ENCODE results near the gene ART1.

The ART1 gene

DNA sequence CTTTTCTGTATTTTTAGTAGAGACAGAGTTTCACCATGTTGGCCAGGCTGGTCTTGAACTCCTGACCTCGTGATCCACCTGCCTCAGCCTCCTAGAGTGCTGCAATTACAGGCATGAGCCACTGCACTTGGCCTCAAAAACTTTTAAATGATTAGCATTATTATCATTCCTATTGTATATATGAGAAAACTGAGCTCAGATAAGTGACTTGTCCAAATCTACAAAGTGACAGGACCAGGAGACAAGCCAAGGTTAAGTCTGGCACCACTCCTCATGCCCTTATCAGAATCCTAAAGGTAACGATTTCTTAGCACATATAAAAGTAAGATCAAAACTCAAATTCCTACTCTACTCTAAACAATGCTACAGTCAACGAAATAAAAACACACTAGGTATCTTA lies 58.5 kb downstream of the ART1 start:
- H3K27me3 ChIP-seq (ENCODE audit: control insufficient read depth, insufficient read depth, low read length): no peaks in the 10 kb centered on the region
- no peak overlapping the region for H3K9ac ChIP-seq (ENCODE audit: low read length)
- H3K9me3 ChIP-seq (ENCODE audit: control insufficient read depth, low read depth, low read length): no peaks in the 10 kb centered on the region
- H3K4me3 ChIP-seq (ENCODE audit: low read length): no peak overlapping the region
- no peaks in the 10 kb centered on the region for H3K4me1 ChIP-seq (ENCODE audit: control insufficient read depth, low read depth, low read length)
- peaks cover 80% of the 10 kb centered on the region for H3K36me3 ChIP-seq (ENCODE audit: control insufficient read depth, low read depth, low read length)
- no peak overlapping the region for H3K27ac ChIP-seq (ENCODE audit: low read length)

DNA sequence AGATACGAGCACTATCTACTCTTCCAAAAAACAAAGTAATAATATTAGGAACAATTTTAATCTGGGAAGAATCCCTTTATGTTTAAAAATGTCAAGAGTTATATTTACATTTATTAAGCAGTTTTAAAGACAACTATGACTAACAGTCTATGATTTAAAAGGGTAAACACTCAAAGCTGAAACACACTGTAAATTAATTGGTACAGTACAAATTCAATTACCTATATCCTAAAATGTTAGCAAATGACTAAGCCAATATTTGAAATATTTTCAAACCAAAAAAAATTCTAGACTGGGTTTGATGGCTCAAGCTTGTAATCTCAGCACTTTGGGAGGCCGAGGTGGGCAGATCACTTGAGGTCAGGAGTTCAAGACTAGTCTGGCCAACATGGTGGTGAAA lies 62.2 kb downstream of the ART1 start:
- Histone ChIP-seq H3K27me3 (ENCODE audit: control insufficient read depth, insufficient read depth, low read length) (no peaks in the 10 kb centered on the region), H3K27ac (ENCODE audit: low read length) (no peak overlapping the region), H3K9me3 (ENCODE audit: control insufficient read depth, low read depth, low read length) (no peaks in the 10 kb centered on the region), H3K4me1 (ENCODE audit: control insufficient read depth, low read depth, low read length) (peaks cover 11% of the 10 kb centered on the region), H3K9ac (ENCODE audit: low read length) (no peak overlapping the region), H3K4me3 (ENCODE audit: low read length) (no peak overlapping the region), H3K36me3 (ENCODE audit: control insufficient read depth, low read depth, low read length) (peaks cover 66% of the 10 kb centered on the region)

DNA sequence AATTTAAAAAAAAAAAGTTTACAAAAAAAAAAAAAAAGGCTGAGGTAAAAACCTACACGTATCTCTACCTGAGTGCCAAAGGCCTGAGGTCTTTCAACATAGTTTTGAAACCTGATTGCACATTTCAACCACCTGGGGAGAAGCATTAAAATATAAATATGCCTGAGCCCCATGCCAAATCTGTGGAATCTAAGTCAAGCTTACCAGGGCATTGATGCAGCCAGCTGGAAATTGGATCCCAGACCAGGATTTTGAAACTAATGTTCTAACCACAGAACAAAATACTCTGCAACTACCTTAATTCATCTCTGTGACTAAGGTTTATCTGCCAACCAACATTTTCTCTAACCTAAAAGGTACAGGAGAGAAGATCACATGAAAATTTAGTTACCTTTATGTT lies 65.0 kb downstream of the ART1 start:
- peak overlapping the region; percentile 80 for H3K27ac ChIP-seq (ENCODE audit: low read length)
- H3K36me3 ChIP-seq (ENCODE audit: control insufficient read depth, low read depth, low read length): peaks cover 67% of the 10 kb centered on the region
- H3K27me3 ChIP-seq (ENCODE audit: control insufficient read depth, insufficient read depth, low read length): no peaks in the 10 kb centered on the region
- peak overlapping the region; percentile 30 for H3K9ac ChIP-seq (ENCODE audit: low read length)
- H3K9me3 ChIP-seq (ENCODE audit: control insufficient read depth, low read depth, low read length): no peaks in the 10 kb centered on the region
- H3K4me1 ChIP-seq (ENCODE audit: control insufficient read depth, low read depth, low read length): peaks cover 11% of the 10 kb centered on the region
- peak overlapping the region; percentile 50 for H3K4me3 ChIP-seq (ENCODE audit: low read length)

DNA sequence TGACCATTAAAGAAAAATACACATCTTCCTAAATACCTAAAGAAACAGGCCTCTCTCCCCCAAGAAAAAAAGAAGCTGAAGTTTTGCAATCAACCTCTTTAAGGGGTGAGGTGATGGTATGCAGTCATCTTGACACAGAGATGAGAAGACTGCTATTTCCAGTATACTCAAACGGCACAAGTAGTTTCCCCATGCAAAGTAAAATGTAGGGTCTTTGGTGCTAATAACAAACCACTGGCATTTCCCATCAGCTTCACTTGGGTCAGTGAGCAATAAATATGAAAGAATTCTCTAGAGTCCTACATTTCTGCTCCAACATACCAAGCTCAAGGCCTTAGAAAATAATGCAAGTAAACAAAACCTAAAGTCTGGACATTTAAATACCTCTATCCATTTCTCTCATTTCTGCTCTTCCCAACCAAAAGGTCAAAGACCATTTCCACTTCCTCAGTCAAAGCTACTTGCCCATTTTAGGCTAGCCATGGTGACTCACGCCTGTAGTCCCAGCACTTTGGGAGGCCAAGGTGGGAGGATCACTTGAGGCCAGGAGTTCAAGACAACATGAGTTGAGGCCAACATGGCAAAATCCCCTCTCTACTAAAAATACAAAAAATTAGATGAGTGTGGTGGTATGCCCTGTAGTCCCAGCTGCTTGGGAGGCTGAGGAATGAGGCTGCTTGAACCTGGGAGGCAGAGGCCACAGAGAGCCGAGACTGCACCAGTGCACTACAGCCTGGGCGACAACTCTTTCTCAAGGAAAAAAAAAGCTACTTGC lies 65.7 kb downstream of the ART1 start:
- peak overlapping the region; percentile 30 for H3K9ac ChIP-seq (ENCODE audit: low read length)
- H3K27ac ChIP-seq (ENCODE audit: low read length): peak overlapping the region; percentile 80
- H3K27me3 ChIP-seq (ENCODE audit: control insufficient read depth, insufficient read depth, low read length): no peaks in the 10 kb centered on the region
- H3K4me3 ChIP-seq (ENCODE audit: low read length): peak overlapping the region; percentile 50
- H3K9me3 ChIP-seq (ENCODE audit: control insufficient read depth, low read depth, low read length): no peaks in the 10 kb centered on the region
- peaks cover 11% of the 10 kb centered on the region for H3K4me1 ChIP-seq (ENCODE audit: control insufficient read depth, low read depth, low read length)
- H3K36me3 ChIP-seq (ENCODE audit: control insufficient read depth, low read depth, low read length): peaks cover 67% of the 10 kb centered on the region

DNA sequence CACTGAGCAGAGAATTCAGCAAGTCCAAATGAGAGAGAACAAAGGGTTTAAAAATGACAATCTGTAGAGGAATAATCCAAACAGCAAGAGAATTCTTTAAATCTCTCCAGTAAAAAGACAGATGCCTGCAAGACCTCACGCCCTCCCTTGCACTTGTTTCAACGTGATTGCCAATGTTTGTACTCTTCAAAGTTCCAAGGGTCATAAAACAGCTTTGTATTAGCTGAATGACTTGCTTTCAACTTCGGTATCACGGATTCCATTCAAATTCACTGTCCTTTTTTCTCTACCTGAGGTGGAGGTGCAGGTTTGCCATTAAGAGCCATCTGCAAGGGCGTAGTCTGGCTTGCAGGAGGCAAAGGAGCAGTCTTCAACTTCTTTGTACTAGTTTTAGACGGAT lies 67.3 kb downstream of the ART1 start:
- H3K4me3 ChIP-seq (ENCODE audit: low read length): no peak overlapping the region
- H3K4me1 ChIP-seq (ENCODE audit: control insufficient read depth, low read depth, low read length): peaks cover 11% of the 10 kb centered on the region
- no peak overlapping the region for H3K9ac ChIP-seq (ENCODE audit: low read length)
- H3K9me3 ChIP-seq (ENCODE audit: control insufficient read depth, low read depth, low read length): no peaks in the 10 kb centered on the region
- no peaks in the 10 kb centered on the region for H3K27me3 ChIP-seq (ENCODE audit: control insufficient read depth, insufficient read depth, low read length)
- H3K36me3 ChIP-seq (ENCODE audit: control insufficient read depth, low read depth, low read length): peaks cover 70% of the 10 kb centered on the region
- H3K27ac ChIP-seq (ENCODE audit: low read length): no peak overlapping the region
